Fibroblast of skin of scalp (primary cell): ENCODE data around the gene MYCBP2.
"Not testable (repeated sequence)": the region's sequence is repeated elsewhere in the genome, so short reads cannot be mapped to it uniquely, and the experiment has no call there.

Source experiments
- DNase-seq: peaks from one replicate; pipeline ENCODE4 v3.0.0-alpha.2; 2013

The MYCBP2 gene

GRCh38 chr13:77026255-77026860 lies 300.5 kb downstream of the MYCBP2 start:
- DNase-seq = peak; percentile 64

- DNase-seq = peak; percentile 49
These were observed 304.6 kb downstream of the MYCBP2 start for GRCh38 chr13:77022341-77022740.

GRCh38 chr13:77019756-77020155 lies 307.1 kb downstream of the MYCBP2 start:
- no peak for DNase-seq

GRCh38 chr13:77016888-77017623 lies 309.8 kb downstream of the MYCBP2 start:
- DNase-seq = no peak

- DNase-seq = no peak
These were observed 310.6 kb downstream of the MYCBP2 start for GRCh38 chr13:77016251-77016812.

- DNase-seq = no peak
These were observed 311.8 kb downstream of the MYCBP2 start for GRCh38 chr13:77014906-77015685.

- DNase-seq = no peak
These were observed 312.9 kb downstream of the MYCBP2 start for GRCh38 chr13:77013853-77014542.

GRCh38 chr13:77009719-77010118 lies 317.2 kb downstream of the MYCBP2 start:
- DNase-seq = not testable (repeated sequence)

- DNase-seq = no peak
These were observed 317.9 kb downstream of the MYCBP2 start for GRCh38 chr13:77009011-77009410.

GRCh38 chr13:77008337-77008736 lies 318.6 kb downstream of the MYCBP2 start:
- not testable (repeated sequence) for DNase-seq

- DNase-seq = peak; percentile 27
These were observed 324.2 kb downstream of the MYCBP2 start for GRCh38 chr13:77002590-77003190.

- DNase-seq = no peak
These were observed 324.8 kb downstream of the MYCBP2 start for GRCh38 chr13:77001963-77002587.

- no peak for DNase-seq
These were observed 325.4 kb downstream of the MYCBP2 start for GRCh38 chr13:77001540-77001939.

- no peak for DNase-seq
These were observed 326.4 kb downstream of the MYCBP2 start for GRCh38 chr13:77000475-77000874.
